Measurements from ENCODE around the gene PRKG1.

GRCh38 chr10:51377070-51377931 lies 303.0 kb downstream of the PRKG1 start:
- TF ChIP-seq CTCF (IDR thresholded peaks at IDR 0.05) (no peak), POLR2A (IDR thresholded peaks at IDR 0.05) (no peak)
